Osteocyte (in vitro differentiated cells): ENCODE data around the gene CASQ1. TPM values are rescaled to one million over a fixed set of nuclear protein-coding genes. Genes with fewer than 3 reads are reported as not detected.

Source experiments
- DNase-seq: peaks from one replicate; pipeline ENCODE4 v3.0.0; 2021; ENCODE audit warnings: mixed read lengths; ENCODE audit not compliant: unreplicated experiment; ENCODE audit errors: extremely low spot score
- H3K27ac Mint-ChIP-seq: one replicate; pipeline ENCODE4 v1.8.0; 2021; ENCODE audit warnings: mild to moderate bottlenecking, mixed read lengths; ENCODE audit not compliant: unreplicated experiment
- H3K27me3 Mint-ChIP-seq: one replicate; pipeline ENCODE4 v1.8.0; 2021; ENCODE audit warnings: mixed read lengths; ENCODE audit not compliant: unreplicated experiment
- H3K36me3 Mint-ChIP-seq: one replicate; pipeline ENCODE4 v1.8.0; 2021; ENCODE audit warnings: mixed read lengths; ENCODE audit not compliant: unreplicated experiment
- H3K4me1 Mint-ChIP-seq: one replicate; pipeline ENCODE4 v1.8.0; 2021; ENCODE audit warnings: mixed read lengths; ENCODE audit not compliant: unreplicated experiment
- H3K4me3 Mint-ChIP-seq: one replicate; pipeline ENCODE4 v1.8.0; 2021; ENCODE audit warnings: mild to moderate bottlenecking, moderate library complexity, mixed read lengths; ENCODE audit not compliant: unreplicated experiment
- H3K9me3 Mint-ChIP-seq: one replicate; pipeline ENCODE4 v1.8.0; 2021; ENCODE audit warnings: mixed read lengths; ENCODE audit not compliant: unreplicated experiment
- total RNA-seq: library from RNA; stranded (reverse); gene quantifications from 2 replicates; pipeline ENCODE4 v1.2.1, GENCODE V29; 2021
- TF ChIP-seq, protein P1 (sequence below): fragments of 200-600 bp; sonication (generic); IDR thresholded peaks from 2 replicates; pipeline ENCODE4 v1.5.0; 2021; ENCODE audit warnings: antibody characterized with exemption, mild to moderate bottlenecking, moderate library complexity

Gene CASQ1
- total RNA-seq, 1 donor from 2014 or later, result not detected

GRCh38 chr1:160251011-160251410 is 60.6 kb downstream of the CASQ1 start:
- no peaks in the 10 kb centered on the region for H3K27me3 Mint-ChIP-seq
- peaks cover 20% of the 10 kb centered on the region for H3K4me1 Mint-ChIP-seq
- TF ChIP-seq, protein P1, sequence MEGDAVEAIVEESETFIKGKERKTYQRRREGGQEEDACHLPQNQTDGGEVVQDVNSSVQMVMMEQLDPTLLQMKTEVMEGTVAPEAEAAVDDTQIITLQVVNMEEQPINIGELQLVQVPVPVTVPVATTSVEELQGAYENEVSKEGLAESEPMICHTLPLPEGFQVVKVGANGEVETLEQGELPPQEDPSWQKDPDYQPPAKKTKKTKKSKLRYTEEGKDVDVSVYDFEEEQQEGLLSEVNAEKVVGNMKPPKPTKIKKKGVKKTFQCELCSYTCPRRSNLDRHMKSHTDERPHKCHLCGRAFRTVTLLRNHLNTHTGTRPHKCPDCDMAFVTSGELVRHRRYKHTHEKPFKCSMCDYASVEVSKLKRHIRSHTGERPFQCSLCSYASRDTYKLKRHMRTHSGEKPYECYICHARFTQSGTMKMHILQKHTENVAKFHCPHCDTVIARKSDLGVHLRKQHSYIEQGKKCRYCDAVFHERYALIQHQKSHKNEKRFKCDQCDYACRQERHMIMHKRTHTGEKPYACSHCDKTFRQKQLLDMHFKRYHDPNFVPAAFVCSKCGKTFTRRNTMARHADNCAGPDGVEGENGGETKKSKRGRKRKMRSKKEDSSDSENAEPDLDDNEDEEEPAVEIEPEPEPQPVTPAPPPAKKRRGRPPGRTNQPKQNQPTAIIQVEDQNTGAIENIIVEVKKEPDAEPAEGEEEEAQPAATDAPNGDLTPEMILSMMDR, result no peak
- H3K9me3 Mint-ChIP-seq, result no peaks in the 10 kb centered on the region
- peaks cover 7% of the 10 kb centered on the region for H3K36me3 Mint-ChIP-seq
- no peak for DNase-seq
- H3K4me3 Mint-ChIP-seq, result no peak overlapping the region
- H3K27ac Mint-ChIP-seq, result peak overlapping the region; percentile 14

Other genes starting within 250 kb of the CASQ1 start
- not detected in 2 replicates for gene IGSF9, start 245.0 kb upstream of the CASQ1 start, total RNA-seq
- gene SLAMF9, start 236.3 kb upstream of the CASQ1 start, total RNA-seq, result not detected in 2 replicates
- gene PIGM, start 158.6 kb upstream of the CASQ1 start, total RNA-seq, result 7.6 and 7.7 TPM in 2 replicates
- gene KCNJ10, start 120.4 kb upstream of the CASQ1 start, total RNA-seq, result not detected in 2 replicates
- gene KCNJ9, start 109.0 kb upstream of the CASQ1 start, total RNA-seq, result not detected in 2 replicates
- gene IGSF8, start 92.0 kb upstream of the CASQ1 start, total RNA-seq, result 24.0 and 26.6 TPM in 2 replicates
- 8.2 and 8.5 TPM in 2 replicates for gene ATP1A2, start 74.8 kb upstream of the CASQ1 start, total RNA-seq
- not detected in 2 replicates for gene ATP1A4, start 39.0 kb upstream of the CASQ1 start, total RNA-seq
- gene PEA15, start 14.8 kb downstream of the CASQ1 start, total RNA-seq, result 195 and 197 TPM in 2 replicates
- gene DCAF8, start 72.0 kb downstream of the CASQ1 start, total RNA-seq, result 152 and 163 TPM in 2 replicates
- gene PEX19, start 94.6 kb downstream of the CASQ1 start, total RNA-seq, result 56.8 and 60.8 TPM in 2 replicates
- gene COPA, start 152.7 kb downstream of the CASQ1 start, total RNA-seq, result 236 and 241 TPM in 2 replicates
- gene NCSTN, start 152.8 kb downstream of the CASQ1 start, total RNA-seq, result 126 and 132 TPM in 2 replicates
- 0.16 and 0.31 TPM in 2 replicates for gene NHLH1, start 176.5 kb downstream of the CASQ1 start, total RNA-seq
- 16.4 and 17.7 TPM in 2 replicates for gene VANGL2, start 210.0 kb downstream of the CASQ1 start, total RNA-seq